Measurements from ENCODE around the gene NXF1. TPM values are rescaled to one million over a fixed set of nuclear protein-coding genes. Genes with fewer than 3 reads are reported as not detected.

Gene NXF1
- total and polyA plus RNA-seq, 2 of the 8 experiments (the other 6 are each of a cell fraction or from before 2014, with no cell fraction given) = 48.1 to 49.8 TPM

DNA sequence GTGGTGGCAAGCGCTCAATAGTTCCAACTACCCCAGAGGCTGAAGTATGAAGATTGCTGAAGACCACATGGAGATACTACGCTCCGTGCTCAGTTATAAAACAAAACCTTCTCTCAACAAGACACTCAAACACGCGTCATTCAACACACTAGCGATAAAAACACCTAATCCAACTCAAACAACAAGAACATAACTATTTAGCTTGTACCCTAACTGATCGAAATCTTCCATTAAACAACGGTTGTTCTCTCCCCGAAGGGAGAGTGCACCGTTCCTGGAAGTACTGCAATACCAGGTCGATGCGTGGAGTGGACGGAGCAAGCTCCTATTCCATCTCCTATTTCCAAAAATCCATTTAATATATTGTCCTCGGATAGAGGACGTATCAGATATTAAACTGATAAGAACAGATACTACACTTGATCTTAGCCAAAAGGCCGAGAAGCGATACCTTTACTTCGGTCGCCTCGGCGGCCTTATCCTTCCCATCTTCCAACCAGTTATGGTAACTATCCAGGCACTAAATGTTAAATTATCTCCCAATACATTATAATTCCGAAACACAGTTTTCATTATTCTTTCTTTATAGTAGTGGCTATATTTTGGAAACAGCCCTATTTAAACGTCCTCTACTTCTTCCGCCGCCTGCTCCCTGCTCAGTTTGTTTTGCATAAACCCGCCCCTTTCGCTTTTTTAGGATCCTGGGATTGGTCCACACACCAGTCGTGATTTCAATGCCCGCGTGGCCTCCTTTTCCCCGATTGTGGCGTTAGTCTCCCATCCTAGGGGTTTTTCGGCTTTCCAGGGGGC is 36.3 kb upstream of the NXF1 start (continued):
- TF ChIP-seq MAFK (IDR thresholded peaks at IDR 0.05; ENCODE audit: low read depth, low read length) = no peak

All from H1 (cell line).